GM21619 (cell line): ENCODE measurements around the gene COL5A3.

ENCODE experiments used
- ATAC-seq: cut with Tn5 transposase; IDR thresholded peaks from one replicate; pipeline ENCODE4 v1.9.1; 2021; ENCODE audit not compliant: unreplicated experiment

Gene COL5A3

DNA sequence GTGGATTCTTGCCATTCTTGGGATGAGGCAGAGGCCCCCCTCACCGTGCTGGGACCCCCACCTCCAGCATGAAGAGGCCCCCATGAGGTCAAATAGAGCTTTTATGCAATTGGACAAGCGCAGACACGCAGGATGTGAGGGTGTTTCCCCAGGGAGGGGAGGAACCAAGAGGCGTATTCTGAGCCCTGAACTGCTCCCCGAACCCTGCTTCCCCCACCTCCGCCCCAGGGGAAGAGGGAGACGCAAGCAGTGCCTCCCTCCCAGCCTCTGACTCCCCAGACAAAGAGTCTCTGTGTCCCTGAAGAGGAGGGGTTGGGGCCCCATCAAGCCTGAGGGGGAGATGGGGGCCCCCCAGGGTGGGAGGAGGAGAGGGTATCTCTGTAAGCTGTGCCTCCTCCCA, 1.7 kb upstream of the COL5A3 start:
- ATAC-seq: no peak

DNA sequence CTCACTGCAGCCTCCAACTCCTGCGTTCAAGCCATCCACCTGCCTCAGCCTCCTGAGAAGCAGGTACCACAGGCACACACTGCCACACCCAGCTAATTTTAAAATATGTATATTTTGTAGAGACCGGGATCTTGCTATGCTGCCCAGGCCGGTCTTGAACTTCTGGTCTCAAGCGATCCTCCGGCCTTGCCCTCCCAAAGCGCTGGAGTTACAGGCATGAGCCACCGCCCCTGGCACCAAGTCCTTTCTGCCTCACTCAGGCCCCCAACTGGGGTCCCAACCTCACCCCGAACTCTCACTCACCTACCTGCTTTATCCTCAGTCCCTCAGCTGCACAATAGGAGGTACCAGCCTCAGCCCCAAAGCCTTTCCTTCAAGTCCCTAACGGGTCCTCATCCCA, 635 bp upstream of the COL5A3 start:
- ATAC-seq: no peak

DNA sequence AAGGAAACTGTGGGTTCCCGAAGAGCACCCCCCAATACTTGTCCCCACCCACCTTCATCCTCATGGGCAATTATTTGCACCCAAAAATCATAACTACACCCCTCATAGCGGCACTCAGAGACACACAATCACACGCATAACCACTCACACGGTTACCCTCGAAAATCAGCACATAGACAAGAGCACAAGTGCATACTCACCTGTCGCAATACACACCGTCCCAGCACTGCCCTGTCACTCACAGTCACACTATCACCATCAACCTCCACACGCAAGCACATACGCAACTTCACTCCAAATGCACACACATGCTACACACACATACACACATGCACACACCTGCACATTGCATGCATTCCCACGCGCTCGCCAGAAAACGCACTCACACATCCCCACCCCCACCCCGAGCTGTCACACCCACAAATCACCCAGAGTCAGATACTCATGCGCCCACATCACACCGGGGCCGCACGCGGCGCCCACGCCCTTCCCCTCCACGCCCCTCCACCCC, 535 bp downstream of the COL5A3 start:
- no peak for ATAC-seq

DNA sequence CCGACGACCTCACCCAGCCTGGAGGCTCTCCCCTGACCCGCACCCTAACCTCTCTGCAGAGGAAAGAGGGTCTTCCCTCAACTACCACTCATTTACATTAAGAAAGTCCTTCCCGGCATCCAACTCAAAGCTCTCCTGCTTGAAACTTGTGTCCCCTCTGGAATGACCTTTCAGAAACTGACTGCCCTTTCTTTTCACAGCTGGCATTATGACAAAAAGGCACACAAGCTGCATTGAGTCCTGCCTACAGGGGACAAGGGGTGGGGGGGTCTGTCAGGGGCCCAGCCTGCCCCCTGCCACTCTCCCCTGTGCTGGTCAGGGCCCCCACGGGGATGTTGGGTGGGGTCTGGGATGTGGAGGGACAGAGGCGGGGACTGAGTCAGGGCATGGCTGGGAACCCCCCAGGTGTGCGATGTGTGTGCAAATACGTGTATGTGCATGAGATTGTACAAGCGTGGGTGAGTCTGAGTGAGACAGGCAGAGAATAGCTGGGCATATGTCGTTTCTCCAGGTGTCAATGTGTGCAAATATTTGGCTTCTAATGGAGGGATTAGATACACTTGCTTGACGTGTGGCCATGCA, 2.0 kb downstream of the COL5A3 start:
- no peak for ATAC-seq

DNA sequence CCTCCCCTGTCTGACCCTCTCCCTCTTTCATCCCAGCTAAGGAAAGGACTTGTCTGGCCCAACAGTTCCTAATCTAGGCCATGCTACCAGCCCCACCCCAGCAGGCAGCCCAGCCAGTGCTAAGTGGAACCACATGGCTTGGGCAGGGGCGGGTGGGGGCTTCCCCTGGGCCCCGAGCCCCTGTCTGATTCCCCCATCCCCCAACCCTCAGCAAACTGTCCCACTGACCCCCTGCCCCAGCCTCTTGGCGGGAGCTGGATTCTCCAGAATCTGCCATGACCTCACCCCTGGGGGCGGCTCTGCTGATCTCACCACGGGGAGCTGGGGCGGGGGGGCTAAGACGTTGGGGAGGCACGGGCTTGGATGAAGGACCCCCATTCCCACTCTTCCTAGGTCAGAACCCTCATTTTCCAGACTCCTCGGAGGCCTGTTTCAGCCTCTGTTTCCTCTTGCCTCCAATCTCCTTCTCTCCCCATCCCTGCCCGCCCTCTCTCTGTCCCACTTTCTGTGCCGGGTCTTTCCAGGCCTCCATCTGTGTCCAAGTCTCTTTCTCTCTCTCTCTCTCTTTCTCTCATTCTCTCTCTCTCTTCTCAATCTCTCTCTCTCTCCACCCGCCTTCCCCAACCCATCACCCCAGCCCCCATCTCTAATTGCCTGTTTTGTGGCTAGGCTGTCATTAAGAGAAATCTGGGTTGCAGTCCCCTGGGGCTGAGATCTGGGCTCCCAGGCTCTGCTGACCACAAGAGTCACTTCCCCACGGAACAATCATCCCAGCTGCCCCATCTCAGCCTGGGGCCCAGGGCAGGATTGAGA, 2.7 kb downstream of the COL5A3 start:
- no peak for ATAC-seq

DNA sequence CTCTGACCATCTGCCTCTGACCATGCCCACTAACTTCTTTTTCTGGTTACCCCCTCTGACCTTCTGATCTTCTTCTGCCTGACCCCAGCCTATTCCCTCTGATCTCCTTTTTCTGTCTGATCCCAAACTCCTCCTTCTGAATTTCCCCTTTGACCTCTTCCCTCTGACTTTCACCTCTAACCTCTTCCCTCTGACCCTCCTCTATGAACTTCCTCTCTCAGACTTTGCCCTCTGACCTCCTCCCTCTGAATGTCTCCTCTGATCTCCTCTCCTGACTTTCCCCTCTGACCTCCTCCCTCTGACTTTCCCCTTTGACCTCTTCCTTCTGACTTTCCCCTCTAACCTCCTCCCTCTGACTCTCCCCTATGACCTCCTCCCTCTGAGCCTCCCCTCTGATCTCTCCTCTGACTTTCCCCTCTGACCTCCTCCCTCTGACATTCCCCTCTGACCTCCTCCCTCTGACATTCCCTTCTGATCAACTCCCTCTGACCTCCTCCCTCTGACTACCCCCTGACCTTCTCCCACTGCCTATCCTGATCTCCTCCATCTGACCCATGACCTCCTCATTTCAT, 3.5 kb downstream of the COL5A3 start:
- no peak for ATAC-seq

DNA sequence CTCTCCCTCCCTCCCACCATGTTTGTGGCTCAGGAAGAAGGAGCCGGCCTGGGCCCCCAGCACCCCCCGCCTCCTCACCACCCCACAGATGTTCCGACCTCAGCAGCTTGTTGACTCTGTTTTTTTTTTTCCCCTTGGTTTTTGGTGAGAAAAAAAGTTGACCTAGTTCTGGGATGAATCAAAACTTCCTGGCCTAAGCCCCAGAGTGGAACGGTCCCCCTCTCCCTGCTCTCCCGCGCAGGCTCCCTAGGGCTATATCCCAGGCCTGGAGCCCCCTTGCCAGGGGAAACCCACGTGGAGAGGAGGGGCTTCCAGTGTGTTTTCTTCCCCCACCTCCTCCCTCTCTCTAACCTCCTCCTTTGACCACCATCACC, 4.0 kb downstream of the COL5A3 start:
- no peak for ATAC-seq

DNA sequence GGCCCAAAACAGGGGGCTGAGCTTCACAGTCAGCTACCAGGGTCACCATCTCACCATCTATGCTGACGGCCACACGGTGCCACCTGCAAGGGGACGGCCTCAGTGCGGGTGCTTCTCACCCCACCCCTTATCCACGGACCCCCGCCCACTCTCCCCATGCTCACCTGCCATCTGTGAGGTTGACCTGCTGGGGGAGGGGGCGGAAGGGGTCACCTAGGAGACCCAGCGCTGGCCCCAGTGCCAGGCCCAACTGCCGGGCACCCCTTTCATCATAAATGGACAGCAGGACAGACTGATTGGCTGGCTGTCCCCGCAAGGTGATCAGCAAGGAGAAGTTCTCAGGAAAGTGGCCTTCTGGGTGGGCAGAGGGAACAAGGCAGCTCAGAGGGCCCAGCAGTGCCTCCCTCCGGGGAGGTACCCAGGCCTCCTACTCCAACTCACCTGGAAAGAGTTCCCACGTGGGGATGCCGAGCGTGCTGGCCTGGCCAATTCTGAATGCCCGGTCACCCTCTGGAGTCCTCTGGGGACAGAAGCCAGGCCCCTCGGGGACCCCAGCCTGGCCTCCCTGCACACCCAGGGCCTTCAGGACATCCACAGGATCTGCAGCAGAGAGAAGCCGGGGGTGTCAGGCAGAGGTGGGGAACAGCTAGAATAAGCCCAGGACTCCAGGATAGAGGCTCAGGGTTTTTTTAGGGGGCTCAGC, 4.5 kb downstream of the COL5A3 start:
- ATAC-seq: no peak

DNA sequence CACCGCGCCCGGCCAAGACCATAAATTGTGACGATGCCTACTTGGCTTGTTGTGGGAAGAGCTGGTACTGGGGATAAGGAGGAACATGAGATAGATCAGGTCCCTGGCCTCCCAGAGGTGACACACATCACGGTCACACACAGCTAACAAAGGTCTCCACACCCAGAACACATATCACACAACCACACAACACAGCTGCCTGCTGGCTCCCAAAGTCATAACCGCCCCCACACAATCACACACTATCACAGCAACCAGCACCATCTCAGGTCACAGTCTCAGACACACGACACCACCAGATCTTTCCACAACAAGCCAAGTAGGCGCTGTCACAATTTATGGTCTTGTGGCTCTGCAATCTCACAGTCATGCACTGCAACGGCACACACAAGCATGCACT, 5.7 kb downstream of the COL5A3 start:
- no peak for ATAC-seq

DNA sequence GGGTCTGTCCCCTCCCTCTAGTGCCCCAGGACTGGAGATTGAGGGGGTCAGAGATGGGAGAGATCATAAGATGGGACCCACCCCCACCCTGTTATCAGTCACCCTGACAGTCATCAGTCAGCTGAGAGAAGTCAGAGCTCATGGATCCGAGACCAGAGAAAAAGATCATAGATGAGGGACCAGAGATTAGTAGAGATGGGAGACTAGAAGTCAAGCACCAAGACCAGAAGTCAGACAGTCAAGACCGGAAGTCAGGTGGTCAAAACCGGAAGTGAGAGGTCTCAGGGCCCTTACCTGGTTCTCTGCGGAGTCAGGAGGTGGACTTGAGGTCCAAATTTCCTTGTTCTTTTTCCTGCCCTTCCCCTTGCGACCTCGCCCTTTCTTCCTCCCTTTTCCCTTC, 7.0 kb downstream of the COL5A3 start:
- no peak for ATAC-seq

DNA sequence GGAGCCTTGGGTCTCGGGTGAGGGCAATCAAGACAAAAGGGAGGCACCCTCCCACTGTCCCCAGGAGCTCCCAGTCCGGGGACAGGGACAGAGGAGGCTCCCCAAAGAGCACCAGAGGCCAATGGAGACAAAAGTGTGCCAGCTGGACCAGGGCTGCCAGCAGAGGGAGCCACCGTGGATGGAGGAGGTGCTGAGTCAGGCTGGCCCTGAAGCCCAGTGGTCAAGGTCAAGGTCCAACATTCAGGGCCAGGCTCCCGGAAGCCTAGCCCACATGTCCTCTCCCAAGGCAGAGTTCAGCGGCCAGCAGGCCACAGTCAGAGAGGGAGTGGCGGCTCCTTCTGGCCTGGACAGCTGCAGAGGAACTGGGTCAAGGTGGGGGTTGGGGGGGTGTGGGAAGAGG, 8.4 kb downstream of the COL5A3 start:
- ATAC-seq: no peak

DNA sequence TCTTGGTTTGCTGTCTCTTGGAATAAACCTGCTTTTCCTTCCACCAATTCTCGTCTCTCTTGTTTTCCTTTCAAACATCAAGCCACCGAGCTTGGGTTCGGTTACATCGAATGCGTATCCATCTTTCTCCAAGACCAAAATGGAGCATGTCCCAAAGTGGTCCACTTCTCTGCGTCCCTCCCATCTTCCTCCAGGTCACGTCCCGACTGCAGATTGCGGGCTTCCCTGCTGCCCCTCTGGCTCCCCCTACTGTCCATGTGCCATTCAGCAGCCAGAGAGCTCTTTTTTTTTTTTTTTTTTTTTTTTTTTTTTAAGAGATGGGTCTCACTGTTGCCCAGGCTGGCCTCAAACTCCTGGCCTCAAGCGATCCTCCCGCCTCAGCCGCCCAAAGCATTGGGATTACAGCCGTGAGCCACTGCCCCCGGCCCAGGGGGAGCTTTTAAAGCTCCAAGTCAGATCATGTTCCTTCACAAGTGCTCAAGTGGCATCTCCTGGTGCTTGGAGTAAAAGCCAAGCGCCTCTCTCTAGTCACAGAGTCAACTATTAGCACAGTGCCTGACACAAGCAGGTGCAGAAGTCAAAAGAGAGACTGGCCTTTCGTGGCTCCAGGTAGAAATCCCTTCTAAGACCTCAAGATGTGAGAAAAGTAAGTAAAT, 10.0 kb downstream of the COL5A3 start:
- no peak for ATAC-seq

DNA sequence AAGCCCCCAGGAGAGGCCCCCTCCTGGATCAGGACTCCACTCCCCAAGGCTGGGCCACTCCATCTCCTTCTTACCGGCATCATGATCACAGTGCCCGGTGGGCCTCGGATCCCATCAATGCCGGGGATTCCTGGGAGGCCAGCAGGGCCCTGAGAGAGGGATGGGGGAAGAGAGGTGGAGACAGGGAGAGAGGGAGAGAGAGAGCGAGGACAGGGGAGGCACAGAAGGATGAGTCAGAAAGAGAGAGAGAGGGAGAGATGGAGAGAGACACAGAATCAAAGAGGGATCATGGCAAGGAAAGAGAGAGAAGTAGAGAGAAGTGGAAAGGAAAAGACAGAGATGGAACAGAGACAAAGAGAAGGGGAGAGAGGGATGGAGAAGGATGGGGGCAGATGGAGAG, 13.8 kb downstream of the COL5A3 start:
- ATAC-seq: no peak

DNA sequence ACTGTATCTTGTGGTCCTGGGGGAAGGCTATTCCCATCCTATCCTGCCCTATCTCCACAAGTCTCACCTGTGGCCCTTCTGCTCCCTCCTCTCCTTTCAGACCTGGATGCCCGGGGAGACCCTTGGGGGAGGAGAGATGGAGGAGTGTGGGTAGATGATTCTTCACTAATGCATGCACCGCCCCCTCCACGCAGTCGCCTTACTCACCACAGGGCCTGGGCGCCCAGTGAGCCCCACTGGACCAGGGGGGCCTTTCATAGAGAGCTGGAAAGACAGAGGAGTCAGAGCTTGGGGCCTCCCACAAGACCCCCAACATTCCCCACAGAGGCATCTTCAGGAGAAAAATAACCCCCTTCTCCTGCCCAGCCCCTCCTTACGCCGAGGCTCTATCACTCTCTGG, 14.3 kb downstream of the COL5A3 start:
- no peak for ATAC-seq

DNA sequence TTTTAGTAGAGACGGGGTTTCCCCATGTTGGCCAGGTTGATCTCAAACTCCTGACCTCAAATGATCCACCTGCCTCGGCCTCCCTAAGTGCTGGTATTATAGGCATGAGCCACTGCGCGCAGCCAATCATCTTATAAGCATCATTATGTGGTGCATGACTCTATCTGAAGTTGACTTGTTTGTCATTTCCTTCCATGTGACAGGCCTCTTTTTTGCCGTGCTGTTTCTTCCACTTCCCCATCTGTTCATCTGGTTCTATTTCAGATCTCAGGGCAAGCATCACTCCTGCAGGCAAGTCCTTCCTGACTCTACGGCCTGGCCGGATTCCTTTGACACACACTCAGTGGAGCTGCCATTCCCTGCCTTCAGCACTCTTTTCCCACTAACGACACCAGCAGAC, 15.2 kb downstream of the COL5A3 start:
- ATAC-seq: no peak

DNA sequence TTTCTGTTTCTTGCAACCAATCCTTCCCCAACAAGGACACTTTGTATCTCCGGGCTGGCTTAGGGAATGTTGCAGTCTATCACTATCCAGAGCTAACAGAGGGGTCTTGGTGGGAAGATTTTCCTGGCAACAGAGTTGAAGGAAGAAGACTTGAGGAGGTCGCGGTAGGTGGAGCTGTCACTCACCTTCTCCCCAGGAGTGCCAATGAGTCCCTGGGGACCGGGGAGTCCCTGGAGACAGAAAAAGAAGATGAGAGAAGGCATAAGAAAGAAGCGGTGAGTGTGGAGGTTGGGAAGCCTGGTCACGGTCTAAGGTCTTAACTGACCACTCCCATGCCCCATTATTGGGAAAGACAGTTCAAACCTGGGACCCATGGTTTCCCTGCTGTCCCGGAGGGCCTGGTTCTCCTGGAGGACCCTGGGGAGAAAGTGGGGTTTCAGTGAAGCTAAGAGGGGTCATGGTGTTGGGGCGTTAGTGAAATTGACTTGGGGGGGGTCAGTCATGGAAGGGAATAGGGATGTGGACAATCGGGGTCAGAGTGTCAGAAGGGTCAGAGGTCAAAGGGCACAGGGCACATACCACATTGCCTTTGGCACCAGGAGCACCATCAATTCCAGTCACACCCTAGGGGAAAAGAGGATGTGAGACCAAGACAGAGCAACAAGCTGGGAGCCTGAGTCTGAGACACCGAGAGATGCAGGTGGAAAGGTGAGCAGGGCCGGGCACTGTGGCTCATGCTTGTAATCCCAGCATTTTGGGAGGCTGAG, 18.7 kb downstream of the COL5A3 start:
- no peak for ATAC-seq

DNA sequence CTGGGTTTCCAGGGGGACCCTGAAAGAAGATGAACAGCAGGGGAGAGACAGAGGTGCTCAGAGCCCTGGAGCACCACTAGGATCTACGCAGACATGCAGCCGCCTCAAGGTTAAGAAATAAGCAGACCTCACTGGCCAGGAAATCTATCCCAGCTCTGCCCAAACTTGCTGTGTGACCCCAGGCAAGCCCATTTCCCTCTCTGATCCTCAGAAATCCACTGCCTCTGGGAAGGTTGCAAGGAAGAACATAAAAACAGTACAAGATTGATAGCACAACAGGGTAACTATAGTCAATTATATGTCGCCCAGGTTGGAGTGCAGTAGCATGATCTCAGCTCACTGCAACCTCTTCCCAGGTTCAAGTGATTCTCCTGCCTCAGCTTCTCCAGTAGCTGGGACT, 20.8 kb downstream of the COL5A3 start:
- no peak for ATAC-seq

DNA sequence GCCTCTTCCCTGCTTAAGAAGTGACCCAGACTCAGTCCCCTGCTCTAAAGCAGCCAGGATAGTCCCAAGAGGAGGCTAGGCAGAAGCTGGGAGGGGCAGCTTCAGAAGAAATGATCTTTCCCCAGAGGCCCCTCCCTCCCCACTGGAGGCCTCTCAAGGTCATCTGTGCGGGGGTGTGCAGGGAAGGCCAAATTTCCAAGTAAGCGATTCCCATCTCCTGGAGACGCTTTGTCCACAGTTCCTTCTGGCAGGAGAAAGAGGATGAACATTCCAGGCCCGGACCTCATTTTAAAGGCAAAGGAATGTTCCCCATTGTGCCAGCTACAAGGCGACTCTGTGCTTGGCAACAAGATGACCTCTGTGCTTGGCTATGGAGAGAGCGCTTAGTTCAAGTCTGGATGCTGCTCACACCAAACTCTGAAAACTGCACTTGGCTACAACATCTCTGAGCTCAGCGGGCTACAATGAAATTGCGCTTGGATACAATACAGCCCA, 23.5 kb downstream of the COL5A3 start:
- no peak for ATAC-seq

DNA sequence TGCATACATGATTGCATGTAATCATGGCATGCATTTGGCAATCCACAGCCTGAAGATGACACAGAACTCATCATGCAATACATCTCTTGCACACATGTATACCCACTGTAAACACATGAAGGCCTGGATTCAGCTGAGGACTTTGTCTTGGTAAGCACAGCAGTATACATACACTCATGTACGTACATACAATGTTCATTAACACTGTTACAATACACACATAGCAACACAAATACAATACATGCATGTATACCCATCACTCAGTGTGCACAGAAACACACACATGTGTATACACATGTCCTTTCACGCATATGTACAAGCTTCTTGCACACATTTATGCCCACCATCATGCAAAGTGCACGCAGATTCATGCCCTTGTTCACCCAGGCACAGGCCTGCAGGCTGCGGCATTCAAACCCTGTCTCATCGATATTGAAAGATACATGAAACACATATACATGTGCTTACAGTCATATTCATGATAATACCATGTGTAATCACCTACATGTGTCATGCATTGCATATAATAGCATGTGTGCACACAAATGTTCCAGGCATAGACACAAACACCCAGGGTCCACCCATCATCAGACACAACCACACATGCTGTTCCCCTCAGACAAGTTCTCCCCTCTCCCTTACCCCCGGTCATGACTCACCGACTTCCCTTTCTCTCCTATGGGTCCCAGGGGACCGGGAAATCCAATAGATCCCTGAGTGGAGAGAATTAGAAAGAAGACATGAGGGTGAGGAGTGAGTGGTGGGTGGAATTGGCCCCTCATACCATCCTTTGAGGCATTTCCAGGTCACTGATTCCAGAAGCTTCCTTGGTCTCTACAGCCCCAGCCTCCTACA, 28.7 kb downstream of the COL5A3 start:
- ATAC-seq: no peak
